Activated T-cell treated with anti-CD3 and anti-CD28 coated beads, Interleukin-2, amount 50 U/mL, for 48 hours (primary cell): Measurements from ENCODE around the gene TNFAIP2.
"Not testable (repeated sequence)": the region's sequence is repeated elsewhere in the genome, so short reads cannot be mapped to it uniquely, and the experiment has no call there.

Experiments used
- DNase-seq, 2 experiments: peaks; one replicate each; pipeline ENCODE4 v3.0.0-alpha.2; 2020

Gene TNFAIP2

GRCh38 chr14:103107941-103108748 lies 15.1 kb upstream of the TNFAIP2 start:
- DNase-seq, result no peak

GRCh38 chr14:103108749-103109207 lies 14.5 kb upstream of the TNFAIP2 start:
- DNase-seq, result no peak

GRCh38 chr14:103109535-103110441 lies 13.5 kb upstream of the TNFAIP2 start:
- DNase-seq, result no peak

GRCh38 chr14:103110681-103111231 lies 12.5 kb upstream of the TNFAIP2 start:
- DNase-seq, result no peak

- no peak for DNase-seq
These were observed 11.9 kb upstream of the TNFAIP2 start for GRCh38 chr14:103111232-103111868.

- no peak for DNase-seq
These were observed 10.6 kb upstream of the TNFAIP2 start for GRCh38 chr14:103112400-103113243.

- DNase-seq, result no peak
These were observed 10.0 kb upstream of the TNFAIP2 start for GRCh38 chr14:103113303-103113702.

GRCh38 chr14:103113774-103114173 lies 9.5 kb upstream of the TNFAIP2 start:
- no peak for DNase-seq

GRCh38 chr14:103115086-103115679 lies 8.1 kb upstream of the TNFAIP2 start:
- not testable (repeated sequence) for DNase-seq

GRCh38 chr14:103115845-103116572 lies 7.3 kb upstream of the TNFAIP2 start:
- DNase-seq, result no peak

GRCh38 chr14:103116636-103117035 lies 6.6 kb upstream of the TNFAIP2 start:
- DNase-seq, result no peak

- DNase-seq, result not testable (repeated sequence)
These were observed 5.8 kb upstream of the TNFAIP2 start for GRCh38 chr14:103117499-103117898.

GRCh38 chr14:103118018-103118662 lies 5.1 kb upstream of the TNFAIP2 start:
- DNase-seq, result no peak

GRCh38 chr14:103118663-103119404 lies 4.4 kb upstream of the TNFAIP2 start:
- DNase-seq, result no peak

- not testable (repeated sequence) for DNase-seq
These were observed 3.7 kb upstream of the TNFAIP2 start for GRCh38 chr14:103119527-103119926.

GRCh38 chr14:103121121-103121845 lies 2.0 kb upstream of the TNFAIP2 start:
- DNase-seq, result no peak

GRCh38 chr14:103121846-103122584 lies 1.2 kb upstream of the TNFAIP2 start:
- DNase-seq, result no peak

GRCh38 chr14:103122585-103122946 lies 695 bp upstream of the TNFAIP2 start:
- no peak for DNase-seq
